ENCODE results near the gene BRD3.

Gene BRD3

DNA sequence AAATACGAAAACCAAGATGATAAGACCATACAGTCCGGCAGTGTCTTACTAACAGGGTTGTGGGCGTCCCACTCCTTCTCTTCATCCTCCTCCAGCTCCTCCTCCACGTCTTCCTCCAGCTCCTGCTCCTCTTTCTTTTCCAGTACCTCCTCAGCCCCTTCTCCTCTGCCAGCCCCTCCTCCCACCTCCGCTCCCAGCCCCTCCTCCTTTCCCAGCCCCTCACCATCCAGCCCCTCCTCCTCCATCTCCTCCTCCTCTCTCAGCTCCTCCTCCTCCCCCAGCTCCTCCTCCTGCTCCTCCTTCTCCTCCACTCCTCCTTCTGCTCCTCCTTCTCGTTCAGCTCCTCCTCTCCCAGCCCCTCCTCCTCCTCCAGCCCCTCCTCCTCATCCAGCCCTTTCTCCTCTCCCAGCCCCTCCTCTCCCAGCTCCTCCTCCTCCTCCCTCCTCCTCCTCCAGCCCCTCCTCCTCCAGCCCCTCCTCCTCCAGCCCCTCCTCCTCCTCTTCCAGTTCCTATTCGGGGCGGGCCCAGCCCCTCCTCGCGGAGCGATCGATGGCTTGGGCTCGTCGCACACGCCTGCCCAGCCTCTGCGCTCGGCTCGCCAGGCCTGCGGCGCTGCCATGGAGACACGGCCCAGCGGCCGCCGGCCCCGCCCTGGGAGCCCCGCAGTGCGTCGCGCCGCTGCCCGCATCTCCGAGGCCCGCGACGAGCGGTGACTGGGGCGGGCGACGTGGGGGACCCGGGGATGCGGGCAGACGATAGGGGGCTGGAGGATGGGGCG is 42.8 kb downstream of the BRD3 start, which contains the start of gene BRD3OS:
TSS of gene BRD3OS (plus strand) at position 654 of the 778 bp plus-strand sequence. CDS start 1,267 bp downstream, outside the sequence.
- DNase-seq (ENCODE audit: low read depth, low spot score): peak; percentile 99

DNA sequence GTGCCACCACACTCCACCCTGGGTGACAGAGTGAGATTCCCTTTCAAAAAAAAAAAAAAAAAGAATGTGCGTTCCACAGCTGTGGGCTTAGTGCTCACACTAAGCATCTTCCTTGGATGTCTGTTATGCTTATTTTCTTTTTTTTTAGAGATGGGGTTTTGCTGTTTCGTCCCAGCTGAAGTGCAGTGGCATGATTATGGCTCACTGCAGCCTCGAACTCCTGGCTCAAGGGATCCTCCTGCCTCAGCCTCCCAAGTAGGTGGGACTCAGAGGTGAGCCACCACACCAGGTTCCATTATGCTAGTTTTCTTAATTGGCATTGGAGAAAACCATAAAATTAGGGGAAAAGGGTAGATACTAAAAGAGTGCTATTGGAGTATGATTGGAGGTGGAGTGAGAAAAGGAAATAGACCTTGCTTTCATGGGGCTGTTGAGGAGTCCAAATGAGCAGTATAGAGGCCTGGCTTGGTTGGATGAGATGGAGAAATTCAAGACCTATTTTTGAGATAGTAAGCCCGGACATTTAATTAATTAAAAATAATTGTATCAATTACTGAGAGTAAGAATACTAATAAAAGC is 43.5 kb downstream of the BRD3 start:
- DNase-seq (ENCODE audit: low read depth, low spot score): no peak

DNA sequence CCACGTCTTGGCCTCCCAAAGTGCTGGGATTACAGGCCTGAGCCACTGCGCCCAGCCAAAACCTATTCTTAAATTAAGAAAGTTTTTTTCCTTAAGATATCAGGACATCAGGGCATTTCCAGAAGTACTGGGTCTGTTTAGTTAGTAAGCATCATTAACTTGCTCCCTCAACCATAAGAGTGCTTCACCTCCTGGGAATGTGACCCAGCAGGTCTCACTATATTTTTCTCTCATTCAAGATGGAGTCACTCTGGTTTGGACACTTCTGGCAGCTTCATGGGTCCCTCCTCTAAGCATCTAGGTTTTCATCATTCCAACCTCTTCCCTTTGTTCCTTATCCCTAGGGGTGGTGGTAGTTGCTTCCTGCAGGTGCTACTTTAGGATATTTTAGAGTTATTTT is 52.9 kb downstream of the BRD3 start:
- no peak for DNase-seq (ENCODE audit: low read depth, low spot score)

DNA sequence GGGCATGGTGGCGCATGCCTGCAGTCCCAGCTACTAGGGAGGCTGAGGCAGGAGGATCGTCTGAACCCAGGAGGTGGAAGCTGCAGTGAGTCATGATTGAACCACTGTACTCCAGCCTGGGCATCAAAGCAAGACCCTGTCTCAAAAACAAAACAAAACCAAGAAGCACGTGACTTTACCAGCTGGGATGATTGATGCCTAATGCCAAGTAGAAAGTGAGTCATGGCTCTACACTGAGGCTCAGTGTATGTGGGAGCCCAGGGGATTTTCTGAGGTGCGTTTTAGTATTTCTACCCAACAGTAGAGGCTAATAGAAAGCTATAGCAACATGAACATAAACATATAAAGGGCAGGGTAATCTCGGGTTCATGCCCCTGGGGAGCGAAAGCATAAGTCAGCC is 56.4 kb downstream of the BRD3 start:
- no peak for DNase-seq (ENCODE audit: low read depth, low spot score)

DNA sequence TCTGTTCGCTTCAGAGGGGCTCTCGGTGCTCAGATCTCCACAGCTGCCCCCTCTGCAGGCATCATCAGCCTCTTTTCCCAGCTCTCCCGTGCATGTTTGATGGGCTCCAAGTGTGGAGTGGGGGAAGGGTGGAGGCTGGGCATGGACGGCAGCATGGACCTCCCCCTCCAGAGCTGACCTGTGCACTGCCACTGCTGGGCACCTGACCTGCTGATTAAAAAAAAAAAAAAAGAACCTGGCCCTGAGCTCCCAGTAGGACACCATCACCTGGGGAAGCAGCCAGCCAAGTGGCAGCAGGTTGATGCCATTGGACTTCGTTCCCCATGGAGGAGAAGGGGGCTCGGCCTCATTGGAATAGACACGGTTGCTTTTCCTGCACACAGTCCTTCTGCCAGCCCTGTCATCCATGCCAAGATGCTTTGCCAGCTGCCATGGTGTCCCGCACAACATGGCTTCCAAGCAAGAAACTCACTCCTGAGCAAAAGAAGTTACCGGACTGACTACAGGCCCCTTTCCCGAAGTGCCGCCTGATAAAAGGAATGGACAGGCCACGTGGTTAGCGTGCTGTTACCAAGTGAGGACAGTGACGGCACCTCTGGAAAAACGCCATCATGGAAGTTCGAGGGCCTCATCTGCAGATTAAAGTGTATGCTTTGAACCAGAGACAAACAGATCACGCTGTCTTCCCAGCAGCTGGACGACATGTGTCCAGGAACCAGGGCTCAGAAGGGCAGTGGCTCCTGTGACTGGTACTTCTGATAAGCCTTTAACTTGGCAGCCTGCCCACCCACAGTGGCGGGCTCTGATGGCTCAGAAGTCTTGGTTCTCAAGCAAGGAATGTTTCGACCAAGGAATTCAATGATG is 57.3 kb downstream of the BRD3 start:
- no peak for DNase-seq (ENCODE audit: low read depth, low spot score)

DNA sequence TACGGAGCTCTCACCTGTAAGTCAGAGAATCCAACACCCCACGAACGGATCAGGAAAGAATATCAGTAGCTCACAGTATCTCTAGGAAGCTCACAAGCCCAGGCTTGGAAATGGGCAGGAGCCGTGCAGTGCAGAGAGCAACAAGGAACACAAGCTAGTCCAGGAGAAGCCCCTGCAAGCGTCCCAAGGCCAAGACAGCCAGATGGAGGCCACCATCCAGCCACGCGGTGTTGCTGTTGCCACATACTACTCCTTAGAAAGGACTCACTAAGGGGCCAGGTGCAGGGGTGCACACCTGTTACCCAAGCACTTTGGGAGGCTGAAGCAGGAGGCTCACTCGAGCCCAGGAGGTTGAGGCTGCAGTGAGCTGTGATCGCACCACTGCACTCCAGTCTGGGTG is 60.3 kb downstream of the BRD3 start:
- no peak for DNase-seq (ENCODE audit: low read depth, low spot score)

DNA sequence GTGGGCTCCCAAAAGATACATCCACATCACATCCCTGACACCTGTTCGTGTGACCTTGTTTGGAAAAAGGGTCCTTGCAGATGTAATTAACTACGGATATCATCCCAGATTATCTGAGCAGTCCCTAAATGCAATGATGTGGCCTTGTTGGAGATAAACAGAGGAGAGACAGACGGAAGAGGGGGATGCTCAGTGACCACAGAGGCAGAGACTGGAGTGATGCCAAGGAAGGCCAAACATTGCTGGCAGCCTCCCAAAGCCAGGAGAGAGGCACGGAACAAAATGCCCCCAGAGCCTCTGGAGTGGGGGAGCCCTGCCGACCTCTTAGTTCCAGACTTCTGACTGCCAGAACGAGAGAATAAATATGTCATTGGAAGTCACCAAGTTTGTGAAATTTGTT is 60.7 kb downstream of the BRD3 start:
- DNase-seq (ENCODE audit: low read depth, low spot score): no peak

DNA sequence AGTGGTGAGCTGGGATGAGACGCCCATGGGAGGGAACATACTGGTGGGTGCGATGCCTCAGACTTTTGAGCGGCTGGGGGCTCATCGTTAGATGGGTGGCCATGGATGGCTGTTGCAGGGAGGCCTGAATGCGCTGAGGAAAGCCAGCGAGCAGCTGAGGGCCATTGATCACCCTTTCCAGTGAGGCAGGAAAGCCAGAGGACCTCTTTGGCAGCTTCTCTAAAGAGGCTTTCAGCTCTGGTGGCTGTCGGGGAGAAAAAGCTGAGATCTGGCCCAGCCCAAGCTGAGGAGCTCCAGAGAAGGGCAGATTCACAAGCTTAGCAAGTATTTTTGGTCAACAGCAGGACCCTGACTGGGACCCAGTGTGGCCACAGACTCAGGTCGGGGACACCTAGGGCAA is 62.4 kb downstream of the BRD3 start:
- no peak for DNase-seq (ENCODE audit: low read depth, low spot score)

DNA sequence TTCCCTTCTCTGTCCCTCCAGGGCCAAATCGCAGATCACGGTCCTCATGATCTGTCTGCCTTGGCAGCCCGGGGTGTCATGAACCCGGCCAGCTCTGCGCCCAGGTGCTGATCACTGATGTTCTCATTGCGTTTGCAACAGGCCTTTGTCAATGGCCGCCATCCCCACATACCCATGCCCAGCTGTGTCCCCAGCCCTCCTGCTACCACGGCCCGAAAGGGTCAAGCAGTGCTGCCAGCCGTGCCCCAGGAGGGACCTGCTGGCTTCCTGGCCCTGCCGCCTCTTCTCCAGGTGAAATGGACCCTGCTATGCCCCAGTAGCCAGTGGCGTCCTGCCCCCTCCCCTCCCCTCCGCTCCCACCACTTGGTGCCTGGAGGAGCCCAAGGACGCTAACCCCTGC is 62.9 kb downstream of the BRD3 start:
- no peak for DNase-seq (ENCODE audit: low read depth, low spot score)

DNA sequence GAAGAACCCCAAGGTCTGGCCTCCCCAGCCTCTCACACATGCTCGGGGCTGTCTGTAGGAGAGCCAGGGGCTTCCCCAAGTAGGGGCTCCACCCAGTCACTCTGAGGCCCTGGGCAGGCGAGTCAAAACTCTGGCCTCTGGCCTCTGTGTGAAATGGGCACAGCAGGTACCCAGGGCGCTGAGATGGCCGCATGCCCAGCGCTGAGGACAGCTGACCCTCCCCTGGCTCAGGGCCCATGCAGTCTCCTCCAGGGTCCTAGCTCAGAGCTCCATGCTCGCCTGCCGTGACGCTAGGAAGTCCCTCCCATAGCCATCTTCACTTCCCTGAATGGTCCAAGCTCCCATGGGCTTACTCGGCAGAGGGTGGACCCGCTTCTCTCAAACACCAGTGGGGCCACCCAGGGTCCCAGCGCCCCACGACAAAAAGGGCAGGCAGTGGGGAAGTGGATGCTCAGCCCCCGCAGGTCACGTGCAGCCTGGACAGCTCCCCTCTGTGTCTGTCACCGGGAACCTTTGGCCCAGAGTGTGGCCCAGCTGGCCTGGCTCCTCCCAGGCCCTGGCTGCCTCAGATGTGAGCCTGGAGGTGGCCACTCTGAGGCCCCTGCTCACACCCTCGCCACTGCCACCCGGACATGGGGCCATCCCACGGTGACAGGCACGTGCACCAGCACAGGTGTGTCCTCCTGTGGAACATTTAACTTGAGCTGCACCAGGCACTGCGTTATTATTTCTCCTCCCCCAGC is 63.5 kb downstream of the BRD3 start:
- no peak for DNase-seq (ENCODE audit: low read depth, low spot score)

DNA sequence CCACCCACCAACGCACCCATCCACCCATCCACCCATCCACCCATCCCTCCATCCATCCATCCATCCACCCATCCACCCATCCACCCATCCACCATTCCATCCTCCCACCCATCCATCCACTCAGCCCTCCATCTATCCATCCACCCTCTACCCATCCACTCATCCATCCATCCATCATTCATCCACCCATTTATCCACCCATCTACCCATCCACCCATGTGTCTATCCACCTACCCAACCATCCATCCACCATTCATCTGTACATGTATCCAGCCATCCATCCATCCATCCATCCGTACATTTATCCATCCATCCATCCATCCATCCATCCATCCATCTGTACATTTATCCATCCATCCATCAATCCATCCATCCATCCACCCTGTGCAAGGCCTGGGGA is 64.6 kb downstream of the BRD3 start:
- no peak for DNase-seq (ENCODE audit: low read depth, low spot score)

DNA sequence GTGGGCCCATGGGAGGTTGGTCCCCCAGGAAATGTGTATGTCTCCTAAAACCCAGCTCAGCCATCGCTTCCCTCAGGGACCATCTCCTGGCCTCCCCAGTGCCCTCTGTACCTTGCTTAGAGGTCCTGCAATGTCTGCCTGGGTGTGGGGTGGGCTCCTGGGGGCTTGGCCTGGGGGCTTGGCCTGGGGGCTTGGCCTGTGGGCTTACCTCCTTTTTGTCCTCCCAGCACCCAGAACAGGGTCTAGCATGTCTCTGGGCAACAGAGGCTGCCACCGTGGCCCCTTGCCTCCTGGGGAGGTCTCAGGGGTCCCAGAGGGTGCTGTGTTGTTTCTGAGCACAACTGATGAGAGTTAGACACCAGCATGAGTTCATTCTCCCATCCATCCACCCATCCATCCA is 65.0 kb downstream of the BRD3 start:
- no peak for DNase-seq (ENCODE audit: low read depth, low spot score)

DNA sequence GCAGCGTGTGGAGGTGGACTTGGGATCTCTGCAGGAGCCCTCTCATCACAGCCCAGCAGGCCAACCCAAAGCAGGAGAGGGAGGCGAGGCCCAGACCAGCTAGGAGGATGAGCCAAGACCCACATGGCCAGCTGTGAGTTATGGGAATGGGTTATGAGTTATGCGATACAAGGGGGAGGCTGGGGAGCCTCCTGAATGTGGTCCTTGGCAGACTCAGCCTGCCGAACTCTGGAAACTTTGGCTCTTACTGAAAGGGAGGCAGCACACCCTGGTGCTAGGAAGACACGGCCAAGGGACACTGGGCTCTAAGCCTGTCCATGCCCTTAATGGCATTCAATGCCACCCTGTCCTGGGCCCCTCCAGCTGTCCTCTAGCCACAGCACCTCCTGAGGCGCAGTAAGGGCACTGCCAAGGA is 68.0 kb downstream of the BRD3 start:
- no peak for DNase-seq (ENCODE audit: low read depth, low spot score)

DNA sequence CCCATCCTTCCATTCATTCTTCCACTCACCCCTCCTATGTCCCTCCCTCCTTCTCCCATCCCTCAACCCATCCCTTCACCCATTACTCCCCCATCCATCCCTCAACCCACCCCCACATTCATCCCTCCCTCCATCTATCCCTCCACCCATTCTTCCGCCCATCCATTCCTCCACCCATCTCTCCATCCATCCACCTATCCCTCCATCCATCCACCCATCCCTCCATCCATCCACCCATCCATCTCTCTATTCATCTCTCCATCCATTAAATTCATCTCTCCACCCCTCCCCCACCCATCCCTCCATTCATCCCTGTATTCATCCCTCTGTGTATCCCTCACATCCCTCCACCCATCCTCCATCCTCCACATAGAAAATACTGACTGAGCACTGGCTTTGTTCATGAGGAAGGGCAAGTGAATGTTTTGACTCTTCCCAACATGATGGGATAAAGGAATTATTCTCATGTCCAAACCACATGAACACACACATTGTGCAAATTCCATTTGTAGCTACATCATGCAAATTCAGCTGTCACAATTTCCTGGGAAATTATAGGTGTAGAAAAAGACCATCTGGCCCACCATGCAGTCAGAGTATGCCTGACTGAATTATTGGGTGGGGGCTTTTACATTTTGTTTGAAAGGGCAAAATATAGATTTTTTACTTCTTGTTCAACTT is 68.8 kb downstream of the BRD3 start:
- DNase-seq (ENCODE audit: low read depth, low spot score): no peak

DNA sequence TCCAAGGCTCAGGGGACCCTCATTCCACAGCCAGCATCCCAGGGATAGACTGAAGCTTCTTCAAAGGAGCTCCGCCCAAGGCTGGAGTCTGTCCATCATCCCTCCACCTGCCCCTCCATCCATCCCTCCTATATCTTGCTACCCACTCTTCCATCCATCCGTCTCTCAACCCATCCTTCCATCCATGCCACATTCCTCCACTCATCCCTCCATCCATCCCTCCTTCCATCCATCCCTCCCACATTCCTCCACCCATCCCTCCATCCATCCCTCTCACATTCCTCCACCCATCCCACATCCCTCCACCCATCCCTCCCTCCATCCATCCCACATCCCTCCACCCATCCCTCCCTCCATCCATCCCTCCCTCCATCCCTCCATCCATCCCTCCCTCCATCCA is 70.2 kb downstream of the BRD3 start:
- no peak for DNase-seq (ENCODE audit: low read depth, low spot score)

DNA sequence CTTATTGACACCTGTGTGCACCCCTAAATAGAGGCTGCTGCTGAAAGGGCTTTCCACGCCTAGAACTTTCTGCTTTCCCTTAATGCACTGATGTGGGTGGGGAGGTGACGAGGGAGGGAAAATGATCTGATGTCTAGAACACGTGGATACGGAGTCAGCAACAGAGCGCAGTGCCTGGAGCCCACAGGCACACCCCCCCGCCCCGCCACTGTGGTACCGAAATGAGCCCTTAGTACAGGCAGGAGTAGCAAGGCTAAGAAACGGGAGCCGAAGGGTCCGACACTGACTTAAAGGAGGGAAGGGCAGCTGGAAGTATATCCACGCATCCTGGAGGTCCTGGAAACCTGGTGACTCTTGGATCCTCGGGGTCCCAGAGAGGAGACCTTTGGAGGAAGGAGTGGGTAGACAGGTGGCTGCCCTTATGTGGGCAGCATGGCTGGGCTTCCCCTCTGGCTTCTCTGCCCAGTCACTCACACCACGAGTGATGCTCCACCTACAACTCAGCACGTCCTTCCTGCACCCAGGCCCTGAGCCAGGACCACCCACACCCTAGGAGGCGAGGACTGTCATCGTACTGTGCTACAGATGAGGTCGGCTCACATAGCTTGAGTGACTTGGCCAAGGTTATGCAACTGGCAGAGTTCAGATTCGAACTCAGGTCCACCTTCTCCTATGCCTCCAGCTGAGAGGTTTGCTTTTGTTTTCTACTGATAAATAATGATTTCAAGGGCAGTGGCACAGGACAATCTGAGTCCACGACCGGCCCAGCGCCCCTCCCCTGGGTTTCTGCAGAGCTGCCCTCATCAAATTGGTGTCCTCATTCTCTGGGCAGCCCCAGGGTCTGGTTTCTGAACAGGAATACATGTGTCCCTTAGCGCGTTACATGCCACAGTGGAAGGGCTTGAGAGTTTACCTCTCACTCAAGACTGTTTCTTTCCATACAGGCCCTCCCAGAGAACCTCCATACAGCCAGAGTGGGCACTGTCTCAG is 71.0 kb downstream of the BRD3 start:
- DNase-seq (ENCODE audit: low read depth, low spot score): no peak

DNA sequence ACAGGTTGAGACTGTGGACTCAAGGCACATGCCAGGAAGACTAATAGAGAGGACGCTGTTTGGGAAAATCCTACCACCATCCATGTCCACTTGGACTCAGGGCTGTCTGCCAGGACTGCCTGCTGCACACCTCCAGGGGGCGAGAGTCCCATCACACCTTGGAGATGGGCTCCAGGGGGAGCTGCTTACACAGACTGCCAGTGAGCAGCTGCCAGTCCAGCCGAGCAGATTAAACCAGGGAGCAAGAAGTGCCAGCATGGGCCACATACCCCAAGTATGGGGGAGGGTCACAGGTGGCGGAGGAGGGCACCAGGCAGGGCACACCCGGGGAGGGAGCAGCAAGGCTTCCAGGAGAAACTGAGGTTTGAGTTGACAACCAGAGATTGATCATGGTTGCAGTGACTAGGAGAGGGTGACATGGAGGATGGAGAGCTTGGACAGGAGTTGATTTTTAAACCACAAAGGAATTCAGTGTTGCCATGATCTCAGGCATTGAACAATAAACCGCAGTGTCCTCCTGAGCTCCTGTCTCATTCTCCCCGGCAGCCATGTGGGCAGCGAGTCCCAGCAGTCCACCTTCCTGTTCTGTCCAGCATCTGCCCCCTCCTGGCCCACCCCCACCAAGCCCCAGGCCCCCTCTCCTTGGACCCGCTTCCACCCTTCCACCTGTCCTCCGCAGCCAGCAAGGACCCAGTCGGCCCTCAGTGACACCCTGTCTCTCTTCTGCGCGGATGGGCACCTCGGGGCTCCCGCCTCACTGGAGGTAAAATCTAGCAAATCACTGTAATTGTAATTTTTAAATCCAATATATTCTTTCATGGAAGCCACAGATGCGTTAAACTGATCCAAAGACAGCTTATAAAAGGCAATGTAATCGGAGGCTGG is 72.6 kb downstream of the BRD3 start:
- no peak for DNase-seq (ENCODE audit: low read depth, low spot score)

DNA sequence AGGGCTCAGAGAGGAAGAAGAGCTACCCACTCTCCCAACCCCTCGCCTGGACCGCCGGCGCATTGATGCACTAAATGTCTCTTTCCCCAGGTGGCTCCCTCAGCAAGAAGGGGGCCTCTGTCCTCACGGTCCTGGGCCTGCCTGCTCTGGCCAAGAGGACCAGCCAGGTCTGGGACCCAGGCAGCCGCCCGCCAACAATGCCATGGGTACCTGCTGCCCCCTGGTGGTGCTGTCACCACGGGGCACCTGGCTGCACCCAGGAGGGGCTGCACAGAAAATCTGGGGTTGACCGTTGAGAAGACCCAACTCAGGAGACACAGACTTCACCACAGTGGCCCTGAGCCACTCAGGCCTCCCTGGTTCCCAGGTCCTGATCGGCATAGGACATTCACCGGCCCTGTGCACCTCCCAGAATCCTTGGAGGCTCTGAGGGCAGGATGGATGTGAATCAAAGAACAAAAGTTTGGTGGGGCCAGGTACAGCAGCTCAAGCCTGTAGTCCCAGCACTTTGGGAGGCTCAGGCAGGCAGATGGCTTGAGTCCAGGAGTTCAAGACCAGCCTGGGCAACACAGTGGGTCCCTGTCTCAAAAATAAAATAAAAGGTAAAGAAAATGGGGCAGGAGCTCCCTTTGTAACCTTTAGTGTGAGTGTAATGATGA is 73.3 kb downstream of the BRD3 start:
- DNase-seq (ENCODE audit: low read depth, low spot score): peak; percentile 31

Data from smooth muscle cell of the brain vasculature (primary cell).